Breast epithelium (tissue), 3 donors: ENCODE measurements around the gene LY6G6D.

Source experiments
- POLR2AphosphoS5 ChIP-seq, 3 donors: sonication (generic); formaldehyde crosslinking; IDR thresholded peaks; one replicate each; pipeline ENCODE4 v1.6.1; 2017; ENCODE audit warnings: antibody characterized with exemption in 3 of 3
- TF ChIP-seq, protein P1 (sequence below), 3 donors: fragments of 450-650 bp; IDR thresholded peaks; one replicate each; pipeline ENCODE4 v1.5.1; 2016 to 2017; ENCODE audit warnings: antibody characterized with exemption in 3 of 3, mild to moderate bottlenecking in 3 of 3, moderate library complexity in 3 of 3

- TF ChIP-seq POLR2AphosphoS5 (IDR thresholded peaks at IDR 0.05): no peak
- TF ChIP-seq, protein P1, sequence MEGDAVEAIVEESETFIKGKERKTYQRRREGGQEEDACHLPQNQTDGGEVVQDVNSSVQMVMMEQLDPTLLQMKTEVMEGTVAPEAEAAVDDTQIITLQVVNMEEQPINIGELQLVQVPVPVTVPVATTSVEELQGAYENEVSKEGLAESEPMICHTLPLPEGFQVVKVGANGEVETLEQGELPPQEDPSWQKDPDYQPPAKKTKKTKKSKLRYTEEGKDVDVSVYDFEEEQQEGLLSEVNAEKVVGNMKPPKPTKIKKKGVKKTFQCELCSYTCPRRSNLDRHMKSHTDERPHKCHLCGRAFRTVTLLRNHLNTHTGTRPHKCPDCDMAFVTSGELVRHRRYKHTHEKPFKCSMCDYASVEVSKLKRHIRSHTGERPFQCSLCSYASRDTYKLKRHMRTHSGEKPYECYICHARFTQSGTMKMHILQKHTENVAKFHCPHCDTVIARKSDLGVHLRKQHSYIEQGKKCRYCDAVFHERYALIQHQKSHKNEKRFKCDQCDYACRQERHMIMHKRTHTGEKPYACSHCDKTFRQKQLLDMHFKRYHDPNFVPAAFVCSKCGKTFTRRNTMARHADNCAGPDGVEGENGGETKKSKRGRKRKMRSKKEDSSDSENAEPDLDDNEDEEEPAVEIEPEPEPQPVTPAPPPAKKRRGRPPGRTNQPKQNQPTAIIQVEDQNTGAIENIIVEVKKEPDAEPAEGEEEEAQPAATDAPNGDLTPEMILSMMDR (IDR thresholded peaks at IDR 0.05): no peak
Observed at GRCh38 chr6:31713465-31713864, 1.7 kb upstream of the LY6G6D start.
